ENCODE results near the gene FUT3. TPM values are rescaled to one million over a fixed set of nuclear protein-coding genes. Genes with fewer than 3 reads are reported as not detected.

Gene FUT3
- total and polyA plus RNA-seq, 4 donors = 1.5 to 31.4 (median 18.2) TPM

DNA sequence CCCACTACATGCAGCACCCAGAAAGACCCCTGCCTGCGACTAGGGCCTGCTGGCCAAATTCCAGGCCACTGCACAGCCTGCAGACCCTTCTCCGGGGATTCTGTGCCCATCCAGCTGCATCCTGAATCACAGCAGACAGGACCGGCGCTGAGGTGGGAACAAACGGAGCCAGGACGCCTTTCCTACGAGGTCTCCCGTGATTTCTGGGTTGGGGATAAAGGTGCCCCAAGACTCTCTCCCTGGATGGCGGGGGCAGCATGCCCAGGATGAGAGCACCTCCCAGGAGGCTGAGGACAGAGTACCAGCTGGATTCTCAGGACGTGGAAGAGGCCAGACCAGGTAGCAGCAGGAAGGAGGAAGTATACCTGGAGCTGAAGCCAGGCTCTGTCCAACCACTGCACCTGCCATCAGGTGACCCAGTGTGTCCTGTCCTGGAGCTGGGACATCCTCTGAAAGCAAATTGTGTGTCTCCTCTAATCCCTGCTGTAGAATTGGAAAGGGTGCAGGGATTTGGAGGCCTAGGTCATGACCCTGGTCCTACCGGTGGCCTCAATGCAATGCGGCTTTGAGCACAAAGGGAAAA is 22.5 kb upstream of the FUT3 start:
- no peaks in the 10 kb centered on the region for H3K27me3 ChIP-seq (ENCODE audit: control insufficient read depth in 3 of 3, insufficient read depth in 3 of 3, low read length in 2 of 3)
- TF ChIP-seq, protein P1, sequence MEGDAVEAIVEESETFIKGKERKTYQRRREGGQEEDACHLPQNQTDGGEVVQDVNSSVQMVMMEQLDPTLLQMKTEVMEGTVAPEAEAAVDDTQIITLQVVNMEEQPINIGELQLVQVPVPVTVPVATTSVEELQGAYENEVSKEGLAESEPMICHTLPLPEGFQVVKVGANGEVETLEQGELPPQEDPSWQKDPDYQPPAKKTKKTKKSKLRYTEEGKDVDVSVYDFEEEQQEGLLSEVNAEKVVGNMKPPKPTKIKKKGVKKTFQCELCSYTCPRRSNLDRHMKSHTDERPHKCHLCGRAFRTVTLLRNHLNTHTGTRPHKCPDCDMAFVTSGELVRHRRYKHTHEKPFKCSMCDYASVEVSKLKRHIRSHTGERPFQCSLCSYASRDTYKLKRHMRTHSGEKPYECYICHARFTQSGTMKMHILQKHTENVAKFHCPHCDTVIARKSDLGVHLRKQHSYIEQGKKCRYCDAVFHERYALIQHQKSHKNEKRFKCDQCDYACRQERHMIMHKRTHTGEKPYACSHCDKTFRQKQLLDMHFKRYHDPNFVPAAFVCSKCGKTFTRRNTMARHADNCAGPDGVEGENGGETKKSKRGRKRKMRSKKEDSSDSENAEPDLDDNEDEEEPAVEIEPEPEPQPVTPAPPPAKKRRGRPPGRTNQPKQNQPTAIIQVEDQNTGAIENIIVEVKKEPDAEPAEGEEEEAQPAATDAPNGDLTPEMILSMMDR (IDR thresholded peaks at IDR 0.05; ENCODE audit: control extremely low read depth, extremely low read depth) = no peak
- H3K4me1 ChIP-seq (ENCODE audit: control insufficient read depth in 5 of 5, insufficient read depth in 5 of 5, low read length in 5 of 5) = no peaks in the 10 kb centered on the region
- WGBS, 2 donors = 90 to 92% methylated on average over 12 of the region's 12 CpGs
- no peak overlapping the region for H3K27ac ChIP-seq (ENCODE audit: low read depth in 1 of 2, low read length in 1 of 2)
- DNase-seq (no peak), ATAC-seq (ENCODE audit: insufficient read depth, low FRiP score) (no peak)
- H3K9me3 ChIP-seq (ENCODE audit: control insufficient read depth in 4 of 4, insufficient read depth in 3 of 4, low read length in 3 of 4) = no peaks in the 10 kb centered on the region
- H3K9ac ChIP-seq (ENCODE audit: insufficient read depth in 1 of 2, low read length in 2 of 2) = no peak overlapping the region
- H3K4me3 ChIP-seq = no peak overlapping the region
- no peaks in the 10 kb centered on the region for H3K36me3 ChIP-seq (ENCODE audit: control insufficient read depth in 4 of 4, insufficient read depth in 4 of 4, low read length in 4 of 4)

DNA sequence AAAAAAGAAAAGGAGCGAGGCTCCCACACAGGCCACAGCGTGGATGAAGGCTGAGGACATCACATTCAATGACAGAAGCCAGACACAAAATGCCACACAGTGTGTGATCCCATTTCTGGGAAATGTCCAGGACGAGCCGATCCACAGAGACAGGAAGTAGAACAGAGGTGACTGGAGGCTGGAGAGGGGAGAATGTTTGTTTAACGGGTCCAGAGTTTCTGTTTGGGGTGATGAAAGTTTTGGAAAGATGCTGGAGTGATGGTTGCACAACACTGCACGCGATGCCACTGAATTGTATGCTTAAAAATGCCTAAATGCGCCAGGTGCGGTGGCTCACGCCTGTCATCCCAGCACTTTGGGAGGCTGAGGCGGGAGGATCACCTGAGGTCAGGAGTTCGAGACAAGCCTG is 19.7 kb upstream of the FUT3 start:
- ATAC-seq (ENCODE audit: insufficient read depth, low FRiP score) (no peak), DNase-seq (no peak)
- H3K27me3 ChIP-seq (ENCODE audit: control insufficient read depth in 3 of 3, insufficient read depth in 3 of 3, low read length in 2 of 3) = no peaks in the 10 kb centered on the region
- no peaks in the 10 kb centered on the region for H3K9me3 ChIP-seq (ENCODE audit: control insufficient read depth in 4 of 4, insufficient read depth in 3 of 4, low read length in 3 of 4)
- H3K4me3 ChIP-seq = no peak overlapping the region
- H3K9ac ChIP-seq (ENCODE audit: insufficient read depth in 1 of 2, low read length in 2 of 2) = no peak overlapping the region
- WGBS, 2 donors = 75 to 83% methylated on average over 12 of the region's 12 CpGs
- H3K27ac ChIP-seq (ENCODE audit: low read depth in 1 of 2, low read length in 1 of 2) = no peak overlapping the region
- no peaks in the 10 kb centered on the region for H3K36me3 ChIP-seq (ENCODE audit: control insufficient read depth in 4 of 4, insufficient read depth in 4 of 4, low read length in 4 of 4)
- H3K4me1 ChIP-seq (ENCODE audit: control insufficient read depth in 5 of 5, insufficient read depth in 5 of 5, low read length in 5 of 5) = no peaks in the 10 kb centered on the region
- TF ChIP-seq, protein P1 (IDR thresholded peaks at IDR 0.05; ENCODE audit: control extremely low read depth, extremely low read depth) = no peak

DNA sequence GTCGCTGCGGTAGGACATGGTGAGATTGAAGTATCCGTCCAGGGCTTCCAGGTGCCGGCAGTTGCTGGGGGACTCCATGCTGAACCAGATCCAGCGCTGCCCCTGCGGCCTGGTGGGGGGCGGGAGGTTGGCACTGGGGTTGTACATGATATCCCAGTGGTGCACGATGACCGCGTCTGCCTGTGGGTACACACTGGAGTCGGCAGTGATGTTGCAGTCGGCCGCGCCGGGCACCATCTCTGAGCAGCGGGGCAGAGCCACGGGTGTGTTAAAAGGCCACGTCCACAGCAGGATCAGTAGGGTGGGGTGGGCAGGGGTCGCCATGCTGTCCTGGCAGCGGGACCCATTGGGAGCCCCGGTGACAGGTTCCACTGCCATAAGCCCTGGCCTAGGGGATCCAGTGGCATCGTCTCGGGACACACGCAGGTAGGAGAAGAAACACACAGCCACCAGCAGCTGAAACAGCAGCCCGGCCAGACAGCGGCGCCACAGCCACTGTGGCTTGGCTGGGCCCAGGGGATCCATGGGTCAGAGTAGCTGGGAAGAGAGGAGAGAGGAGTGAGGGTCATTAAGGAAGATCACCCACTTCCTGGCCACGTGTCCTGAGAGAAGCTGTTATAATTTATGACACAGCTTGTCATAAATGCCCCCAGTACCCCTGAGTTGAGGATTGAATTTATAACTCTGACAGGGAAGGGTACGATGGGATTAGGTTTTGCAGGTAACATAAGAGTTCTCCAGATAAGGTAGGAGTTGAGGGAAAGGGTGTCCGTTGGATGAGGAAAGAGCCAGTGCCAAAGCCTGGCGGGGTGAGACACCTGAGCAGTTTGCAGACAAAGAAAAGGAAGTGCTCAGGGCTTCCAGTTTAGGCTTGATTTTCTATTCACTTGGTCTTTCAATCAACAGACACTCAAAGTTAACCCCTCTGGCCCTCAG is 16.2 kb upstream of the FUT3 start:
- Histone ChIP-seq H3K9ac (ENCODE audit: insufficient read depth in 1 of 2, low read length in 2 of 2) (no peak overlapping the region), H3K27me3 (ENCODE audit: control insufficient read depth in 3 of 3, insufficient read depth in 3 of 3, low read length in 2 of 3) (no peaks in the 10 kb centered on the region), H3K27ac (ENCODE audit: low read depth in 1 of 2, low read length in 1 of 2) (no peak overlapping the region), H3K4me3 (no peak overlapping the region), H3K9me3 (ENCODE audit: control insufficient read depth in 4 of 4, insufficient read depth in 3 of 4, low read length in 3 of 4) (no peaks in the 10 kb centered on the region), H3K4me1 (ENCODE audit: control insufficient read depth in 5 of 5, insufficient read depth in 5 of 5, low read length in 5 of 5) (no peaks in the 10 kb centered on the region), H3K36me3 (ENCODE audit: control insufficient read depth in 4 of 4, insufficient read depth in 4 of 4, low read length in 4 of 4) (no peaks in the 10 kb centered on the region)
- no peak for ATAC-seq (ENCODE audit: insufficient read depth, low FRiP score)
- WGBS, 2 donors = 87 to 88% methylated on average over 31 of the region's 31 CpGs
- TF ChIP-seq, protein P1 (IDR thresholded peaks at IDR 0.05; ENCODE audit: control extremely low read depth, extremely low read depth) = no peak
- no peak for DNase-seq
